ENCODE results near the gene HUS1. TPM values are rescaled to one million over a fixed set of nuclear protein-coding genes. Genes with fewer than 3 reads are reported as not detected.

HUS1 gene
- 18.3 and 31.9 TPM in 2 replicates for total RNA-seq (2012; rRNA removed)
- 12.7 and 16.2 TPM in 2 replicates for polyA plus RNA-seq (2012; rRNA removed)
- polyA plus RNA-seq (2012; cell fraction: cytosol; rRNA removed) = 5.2 TPM in 2 replicates
- polyA plus RNA-seq (2012; cell fraction: nucleus; rRNA removed; ENCODE audit: low replicate concordance) = 5.6 and 24.4 TPM in 2 replicates
- percentile 88 among the genes with signal in this experiment for Bru-seq, nascent RNA
- percentile 84 among the genes with signal in this experiment for BruChase-seq, experiment 1, labeled RNA remaining after a 6-hour chase
- BruChase-seq, experiment 2, labeled RNA remaining after a 2-hour chase = percentile 88 among the genes with signal in this experiment
- long read RNA-seq, partial matches to known transcripts = 0 of 12 reads
- long read RNA-seq, other reads (novel, unspliced or antisense) = 6 of 12 reads

- peak within 1 kb of the TSS; percentile 96 for H2AFZ ChIP-seq (replicated peaks; ENCODE audit: low read length, poor library complexity)
- H3K36me3 ChIP-seq (ENCODE audit: control insufficient read depth, insufficient read depth, low read length) = peaks cover 24% of the 10 kb centered on the region
- peak within 1 kb of the TSS; percentile 87 to 95 for H4K8ac ChIP-seq (ENCODE audit: low read depth in 2 of 2, low read length in 2 of 2)
- H4K20me1 ChIP-seq (ENCODE audit: insufficient read depth, low read length) = no peaks in the 10 kb centered on the region
- H4K91ac ChIP-seq (ENCODE audit: insufficient read depth, low read depth, low read length) = peak within 1 kb of the TSS; percentile 95
- CTCF ChIA-PET = interaction anchor here (0.9 kb wide), 1 partner anchor 9 kb away, joined by 4 read pairs; no protein-coding TSS in a partner anchor
- peak within 1 kb of the TSS; percentile 67 for H2AK5ac ChIP-seq (ENCODE audit: low read depth, low read length)
- H2BK5ac ChIP-seq (ENCODE audit: low read depth, low read length, poor library complexity, severe bottlenecking) = peak within 1 kb of the TSS; percentile 81
- in situ Hi-C loops (cut with MboI; ENCODE audit: low sequenced_read_pairs) = no loop called here
- H3K9ac ChIP-seq (ENCODE audit: low read depth, low read length) = peak within 1 kb of the TSS; percentile 93
- H3K56ac ChIP-seq (ENCODE audit: extremely low read depth, insufficient read depth, low read length) = peak within 1 kb of the TSS; percentile 87
- POLR2A ChIA-PET (ENCODE audit: unreplicated experiment) = no interaction called here
- H3K4me3 ChIP-seq (ENCODE audit: insufficient read depth, low read depth, low read length) = peak within 1 kb of the TSS; percentile 84
- H2BK120ac ChIP-seq (ENCODE audit: low read depth, low read length) = peak within 1 kb of the TSS; percentile 59
- peak within 1 kb of the TSS; percentile 93 for H3K23ac ChIP-seq (ENCODE audit: low read depth, low read length)
- TF ChIP-seq MXI1 (IDR thresholded peaks at IDR 0.05; ENCODE audit: borderline replicate concordance, low read depth, low read length) (peak; percentile 68; the same call in 1 of the 2 replicates), RAD21 (IDR thresholded peaks at IDR 0.05; ENCODE audit: low read length) (no peak), ELK1 (IDR thresholded peaks at IDR 0.05; ENCODE audit: borderline replicate concordance, low read depth, low read length) (no peak), RCOR1 (IDR thresholded peaks at IDR 0.05; ENCODE audit: insufficient replicate concordance, low read length) (no peak), POLR2A (IDR thresholded peaks at IDR 0.05; ENCODE audit: low read depth, low read length) (peak; percentile 90), BHLHE40 (IDR thresholded peaks at IDR 0.05; ENCODE audit: low read depth, low read length) (peak; percentile 84), MAZ (IDR thresholded peaks at IDR 0.05; ENCODE audit: borderline replicate concordance, low read depth, low read length) (peak; percentile 57; the same call in 1 of the 2 replicates), NFE2L2 (IDR thresholded peaks at IDR 0.05; ENCODE audit: low read depth, low read length) (no peak), MAFK (IDR thresholded peaks at IDR 0.05; ENCODE audit: low read depth, low read length) (no peak), CTCF (conservative IDR thresholded peaks at IDR 0.05; ENCODE audit: low read depth, low read length) (no peak), RFX5 (IDR thresholded peaks at IDR 0.05; ENCODE audit: low read depth, low read length) (no peak)
- TF ChIP-seq, protein P1, sequence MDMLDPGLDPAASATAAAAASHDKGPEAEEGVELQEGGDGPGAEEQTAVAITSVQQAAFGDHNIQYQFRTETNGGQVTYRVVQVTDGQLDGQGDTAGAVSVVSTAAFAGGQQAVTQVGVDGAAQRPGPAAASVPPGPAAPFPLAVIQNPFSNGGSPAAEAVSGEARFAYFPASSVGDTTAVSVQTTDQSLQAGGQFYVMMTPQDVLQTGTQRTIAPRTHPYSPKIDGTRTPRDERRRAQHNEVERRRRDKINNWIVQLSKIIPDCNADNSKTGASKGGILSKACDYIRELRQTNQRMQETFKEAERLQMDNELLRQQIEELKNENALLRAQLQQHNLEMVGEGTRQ (IDR thresholded peaks at IDR 0.05; ENCODE audit: low read depth, low read length) = peak; percentile 11; the same call in 1 of the 2 replicates
- peak within 1 kb of the TSS; percentile 95 for H3K27ac ChIP-seq (ENCODE audit: insufficient read depth, low read length)
- H3K18ac ChIP-seq (ENCODE audit: low read depth, low read length) = peak within 1 kb of the TSS; percentile 81
- peaks cover 2% of the 10 kb centered on the region; the same call in 1 of the 2 replicates for H3K27me3 ChIP-seq (ENCODE audit: control insufficient read depth, insufficient read depth, low read length)
- peak; percentile 100 for ATAC-seq (ENCODE audit: low read depth)
- intact Hi-C loops (cut with micrococcal nuclease) = loop anchor here (1.0 kb wide), 1 partner anchor 109 kb away; no protein-coding TSS in a partner anchor
- WGBS, 2 experiments (ENCODE audit: extremely low coverage in 2 of 2, insufficient read length in 1 of 2) = 1% methylated on average over 23 of the region's 62 CpGs; no CpG with 5 or more reads in 1 of the 2 experiments
- peak; percentile 81 for DNase-seq
- peaks cover 21 to 30% of the 10 kb centered on the region in 2 experiments for H3K79me1 ChIP-seq (ENCODE audit: low read depth in 1 of 2, low read length in 2 of 2)
- 0 out of 3 replicates have a peak within 1 kb of the TSS, but pooled peaks have one; percentile 19 for H2BK15ac ChIP-seq (ENCODE audit: low read depth, low read length)
- H3K9me1 ChIP-seq (ENCODE audit: insufficient read depth, low read length) = no peaks in the 10 kb centered on the region
- H2BK20ac ChIP-seq (ENCODE audit: low read depth, low read length) = no peak within 1 kb of the TSS
- peaks cover 3% of the 10 kb centered on the region for H3K4me1 ChIP-seq (ENCODE audit: control insufficient read depth, insufficient read depth, low read length)
- no peaks in the 10 kb centered on the region for H3K9me3 ChIP-seq (ENCODE audit: control insufficient read depth, insufficient read depth, low read length)
- H3K4me2 ChIP-seq (ENCODE audit: low read depth, low read length) = peak within 1 kb of the TSS; percentile 91
- H3K4ac ChIP-seq (ENCODE audit: low read depth, low read length) = peak within 1 kb of the TSS; percentile 86
- peak within 1 kb of the TSS; percentile 97 for H3K14ac ChIP-seq (replicated peaks; ENCODE audit: low read depth, low read length)
- no TSS peak for BruUV-seq (replicated peaks)
- H4K5ac ChIP-seq (ENCODE audit: low read depth, low read length) = peak within 1 kb of the TSS; percentile 91
- H2AK9ac ChIP-seq (replicated peaks; ENCODE audit: low read depth, low read length, poor library complexity) = peak within 1 kb of the TSS; percentile 87
- dilution Hi-C loops (cut with HindIII; ENCODE audit: low sequenced_read_pairs, unreplicated experiment) = loop anchor here (25.0 kb wide), 1 partner anchor 133 kb away; no protein-coding TSS in a partner anchor
Observed at GRCh38 chr7:47979145-47979831, at the start of gene HUS1. Gene HUS1 (minus strand): TSS chr7:47979615. CDS start chr7:47979519, 96 bp downstream.
